Measurements from ENCODE around the gene PCDHGA2.
"Not testable (repeated sequence)": the region's sequence is repeated elsewhere in the genome, so short reads cannot be mapped to it uniquely, and the experiment has no call there.

PCDHGA2 gene

GRCh38 chr5:141346017-141346416, 7.5 kb downstream of the PCDHGA2 start:
- DNase-seq (ENCODE audit: low spot score), result not testable (repeated sequence)

GRCh38 chr5:141349917-141350619, 11.5 kb downstream of the PCDHGA2 start, which contains the start of gene PCDHGB1:
Gene PCDHGB1 (plus strand): TSS chr5:141350099. CDS start chr5:141350261, 162 bp downstream.
- DNase-seq (ENCODE audit: low spot score), result peak; percentile 48

- DNase-seq (ENCODE audit: low spot score), result no peak
Measured at GRCh38 chr5:141351591-141351990, 13.0 kb downstream of the PCDHGA2 start.

GRCh38 chr5:141354900-141355469, 16.4 kb downstream of the PCDHGA2 start, which contains the start of gene PCDHGA4:
Gene PCDHGA4 (plus strand): TSS chr5:141355021. CDS start chr5:141355108, 87 bp downstream.
- peak; percentile 11 for DNase-seq (ENCODE audit: low spot score)

GRCh38 chr5:141355641-141356040, 17.1 kb downstream of the PCDHGA2 start:
- DNase-seq (ENCODE audit: low spot score), result no peak

- DNase-seq (ENCODE audit: low spot score), result no peak
Measured at GRCh38 chr5:141356133-141356532, 17.6 kb downstream of the PCDHGA2 start.

- no peak for DNase-seq (ENCODE audit: low spot score)
Measured at GRCh38 chr5:141356950-141357349, 18.4 kb downstream of the PCDHGA2 start.

- peak; percentile 25 for DNase-seq (ENCODE audit: low spot score)
Measured at GRCh38 chr5:141359790-141360426, 21.3 kb downstream of the PCDHGA2 start, which contains the start of gene PCDHGB2. Gene PCDHGB2 (plus strand): TSS chr5:141359994. CDS start chr5:141360136, 142 bp downstream.

- no peak for DNase-seq (ENCODE audit: low spot score)
Measured at GRCh38 chr5:141360685-141361084, 22.1 kb downstream of the PCDHGA2 start.

GRCh38 chr5:141362719-141363118, 24.2 kb downstream of the PCDHGA2 start:
- DNase-seq (ENCODE audit: low spot score), result no peak

- DNase-seq (ENCODE audit: low spot score), result peak; percentile 2
Measured at GRCh38 chr5:141363952-141364660, 25.5 kb downstream of the PCDHGA2 start, which contains the start of gene PCDHGA5. Gene PCDHGA5 (plus strand): TSS chr5:141364162. CDS start chr5:141364331, 169 bp downstream.

- DNase-seq (ENCODE audit: low spot score), result no peak
Measured at GRCh38 chr5:141366016-141366896, 27.7 kb downstream of the PCDHGA2 start.

- no peak for DNase-seq (ENCODE audit: low spot score)
Measured at GRCh38 chr5:141369994-141370848, 31.7 kb downstream of the PCDHGA2 start, which contains the start of gene PCDHGB3. Gene PCDHGB3 (plus strand): TSS chr5:141370242. CDS start chr5:141370395, 153 bp downstream.

- no peak for DNase-seq (ENCODE audit: low spot score)
Measured at GRCh38 chr5:141371572-141372475, 33.3 kb downstream of the PCDHGA2 start.

- DNase-seq (ENCODE audit: low spot score), result peak; percentile 20
Measured at GRCh38 chr5:141373673-141374317, 35.2 kb downstream of the PCDHGA2 start, which contains the start of gene PCDHGA6. Gene PCDHGA6 (plus strand): TSS chr5:141373891. CDS start chr5:141374084, 193 bp downstream.

GRCh38 chr5:141374627-141375026, 36.1 kb downstream of the PCDHGA2 start:
- no peak for DNase-seq (ENCODE audit: low spot score)

- not testable (repeated sequence) for DNase-seq (ENCODE audit: low spot score)
Measured at GRCh38 chr5:141375444-141376155, 37.0 kb downstream of the PCDHGA2 start.

Data from cerebellar cortex (tissue), 1 donor.